Subcutaneous adipose tissue (tissue), 4 donors: Measurements from ENCODE around the gene OPRL1. TPM values are rescaled to one million over a fixed set of nuclear protein-coding genes. Genes with fewer than 3 reads are reported as not detected.

Source experiments
- CTCF ChIP-seq: fragments of 450-650 bp; IDR thresholded peaks from one replicate; pipeline ENCODE4 v1.5.1; 2016; ENCODE audit warnings: low read depth, mild to moderate bottlenecking, control low read depth, antibody characterized with exemption, moderate library complexity
- total RNA-seq, 4 donors: library from RNA; depleted of rRNA; stranded (reverse); fragments of >200 nt; gene quantifications; one replicate each; pipeline ENCODE4 v1.1.0, GENCODE V29; 2016

Gene OPRL1
- total RNA-seq, 4 donors from 2014 or later: 0.65 to 2.7 (median 1.7) TPM

GRCh38 chr20:64035933-64036345 lies 43.9 kb upstream of the OPRL1 start, which contains the start of gene C20orf204:
TSS of gene C20orf204 (plus strand) at chr20:64036182. CDS start at chr20:64036324, 142 bp downstream.
- TF ChIP-seq CTCF: no peak

GRCh38 chr20:64036346-64037198 lies 43.3 kb upstream of the OPRL1 start:
- TF ChIP-seq CTCF: no peak

GRCh38 chr20:64037199-64037497 lies 42.7 kb upstream of the OPRL1 start:
- no peak for TF ChIP-seq CTCF

GRCh38 chr20:64037498-64038213 lies 42.2 kb upstream of the OPRL1 start:
- TF ChIP-seq CTCF: no peak

- no peak for TF ChIP-seq CTCF
Observed at GRCh38 chr20:64038224-64038564, 41.7 kb upstream of the OPRL1 start.

- TF ChIP-seq CTCF: no peak
Observed at GRCh38 chr20:64038565-64039292, 41.2 kb upstream of the OPRL1 start.
